ENCODE data around the gene HMGCL. TPM values are rescaled to one million over a fixed set of nuclear protein-coding genes. Genes with fewer than 3 reads are reported as not detected.

The HMGCL gene
- total RNA-seq, 1 donor: 39.8 TPM

DNA sequence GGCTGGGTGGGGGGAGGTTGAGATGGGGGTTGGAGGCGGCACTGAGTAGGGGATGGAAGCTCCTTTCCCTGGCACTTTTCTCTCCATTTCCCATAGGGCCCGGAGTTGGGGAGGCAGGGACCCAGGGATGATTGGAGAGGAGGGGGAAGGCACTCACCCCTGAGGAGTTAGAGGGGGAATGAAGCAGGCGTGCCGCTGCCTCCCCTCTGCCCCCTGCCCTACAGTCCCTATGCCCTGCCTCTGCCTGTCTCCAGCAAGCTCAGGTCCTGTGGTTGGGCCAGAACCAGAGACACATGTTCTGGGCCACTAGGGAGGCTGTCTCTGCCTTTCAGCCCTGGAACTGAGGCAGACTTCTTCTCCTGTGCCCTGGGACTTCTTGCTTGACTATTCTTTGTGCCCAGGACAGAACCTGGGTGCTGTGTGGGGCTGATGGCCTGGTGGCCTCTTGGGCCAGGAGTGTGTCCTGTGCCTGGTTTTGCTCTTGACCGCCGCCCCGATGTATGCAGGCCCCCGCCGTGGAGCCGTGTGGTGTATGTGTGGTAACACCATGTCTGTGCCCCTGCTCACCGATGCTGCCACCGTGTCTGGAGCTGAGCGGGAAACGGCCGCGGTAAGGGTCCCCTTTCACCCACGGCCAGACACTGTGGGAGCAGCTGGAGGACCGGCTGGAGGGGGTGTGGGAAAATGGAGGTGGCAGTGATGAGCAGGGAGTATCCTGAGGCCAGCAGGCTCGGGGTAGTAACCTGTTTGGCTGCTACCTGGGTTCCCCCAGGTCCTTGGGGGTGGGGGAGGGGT, 32.9 kb downstream of the HMGCL start:
- Histone ChIP-seq H3K36me3 (ENCODE audit: insufficient read depth, low read length) (peaks cover 32% of the 10 kb centered on the region), H3K4me2 (ENCODE audit: insufficient read depth, low read length) (peak overlapping the region; percentile 90), H3K4me1 (ENCODE audit: insufficient read depth, low read length) (peaks cover 21% of the 10 kb centered on the region), H2AFZ (ENCODE audit: low read length) (no peak overlapping the region), H3K27me3 (ENCODE audit: insufficient read depth, low read length) (no peaks in the 10 kb centered on the region), H3K9me3 (ENCODE audit: low read depth, low read length) (no peaks in the 10 kb centered on the region), H3K4me3 (ENCODE audit: insufficient read depth, low read length) (peak overlapping the region; percentile 96), H4K20me1 (ENCODE audit: insufficient read depth, low read length) (peaks cover 8% of the 10 kb centered on the region), H3K27ac (ENCODE audit: low read depth, low read length) (peak overlapping the region; percentile 30), H3K79me2 (ENCODE audit: insufficient read depth, low read length) (peaks cover 33% of the 10 kb centered on the region)
- peak; percentile 93 for DNase-seq (ENCODE audit: insufficient read length, low spot score, missing footprints)
- TF ChIP-seq, protein P1, sequence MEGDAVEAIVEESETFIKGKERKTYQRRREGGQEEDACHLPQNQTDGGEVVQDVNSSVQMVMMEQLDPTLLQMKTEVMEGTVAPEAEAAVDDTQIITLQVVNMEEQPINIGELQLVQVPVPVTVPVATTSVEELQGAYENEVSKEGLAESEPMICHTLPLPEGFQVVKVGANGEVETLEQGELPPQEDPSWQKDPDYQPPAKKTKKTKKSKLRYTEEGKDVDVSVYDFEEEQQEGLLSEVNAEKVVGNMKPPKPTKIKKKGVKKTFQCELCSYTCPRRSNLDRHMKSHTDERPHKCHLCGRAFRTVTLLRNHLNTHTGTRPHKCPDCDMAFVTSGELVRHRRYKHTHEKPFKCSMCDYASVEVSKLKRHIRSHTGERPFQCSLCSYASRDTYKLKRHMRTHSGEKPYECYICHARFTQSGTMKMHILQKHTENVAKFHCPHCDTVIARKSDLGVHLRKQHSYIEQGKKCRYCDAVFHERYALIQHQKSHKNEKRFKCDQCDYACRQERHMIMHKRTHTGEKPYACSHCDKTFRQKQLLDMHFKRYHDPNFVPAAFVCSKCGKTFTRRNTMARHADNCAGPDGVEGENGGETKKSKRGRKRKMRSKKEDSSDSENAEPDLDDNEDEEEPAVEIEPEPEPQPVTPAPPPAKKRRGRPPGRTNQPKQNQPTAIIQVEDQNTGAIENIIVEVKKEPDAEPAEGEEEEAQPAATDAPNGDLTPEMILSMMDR (IDR thresholded peaks at IDR 0.05; ENCODE audit: extremely low read depth, low read depth, low read length): no peak

DNA sequence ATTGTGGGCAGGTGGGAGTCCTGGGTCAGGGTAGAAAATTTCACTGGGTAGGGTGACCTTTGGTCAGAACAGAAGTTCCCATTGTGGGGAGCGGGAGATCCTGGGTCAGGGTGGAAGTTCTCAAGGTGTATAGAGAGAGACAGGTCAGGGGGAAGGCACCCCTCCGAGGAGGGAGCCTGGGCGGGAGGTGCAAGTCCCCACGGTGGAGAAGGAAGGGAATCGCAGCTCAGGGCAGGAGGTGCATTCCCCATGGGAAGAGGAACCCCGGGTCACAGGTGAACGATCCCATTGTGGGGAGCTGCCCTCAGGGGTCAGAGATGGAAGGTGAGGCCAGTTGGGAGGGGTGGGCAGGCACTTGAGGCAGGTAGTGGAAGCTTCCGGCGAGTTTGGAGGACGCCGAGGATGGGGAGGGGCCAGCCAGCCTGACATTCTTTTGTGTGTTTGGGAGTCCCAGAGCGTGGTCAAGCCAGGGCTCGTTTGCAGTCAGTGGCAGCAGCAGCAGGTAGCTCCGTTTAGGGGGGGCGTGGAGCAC, 33.6 kb downstream of the HMGCL start:
- Histone ChIP-seq H3K4me2 (ENCODE audit: insufficient read depth, low read length) (peak overlapping the region; percentile 90), H2AFZ (ENCODE audit: low read length) (peak overlapping the region; percentile 47), H3K27ac (ENCODE audit: low read depth, low read length) (peak overlapping the region; percentile 58), H3K27me3 (ENCODE audit: insufficient read depth, low read length) (no peaks in the 10 kb centered on the region), H3K79me2 (ENCODE audit: insufficient read depth, low read length) (peaks cover 35% of the 10 kb centered on the region), H3K36me3 (ENCODE audit: insufficient read depth, low read length) (peaks cover 31% of the 10 kb centered on the region), H3K4me3 (ENCODE audit: insufficient read depth, low read length) (peak overlapping the region; percentile 96), H3K9me3 (ENCODE audit: low read depth, low read length) (no peaks in the 10 kb centered on the region), H3K4me1 (ENCODE audit: insufficient read depth, low read length) (peaks cover 21% of the 10 kb centered on the region), H4K20me1 (ENCODE audit: insufficient read depth, low read length) (peaks cover 8% of the 10 kb centered on the region)
- DNase-seq (ENCODE audit: insufficient read length, low spot score, missing footprints): peak; percentile 94
- TF ChIP-seq, protein P1 (IDR thresholded peaks at IDR 0.05; ENCODE audit: extremely low read depth, low read depth, low read length): no peak

DNA sequence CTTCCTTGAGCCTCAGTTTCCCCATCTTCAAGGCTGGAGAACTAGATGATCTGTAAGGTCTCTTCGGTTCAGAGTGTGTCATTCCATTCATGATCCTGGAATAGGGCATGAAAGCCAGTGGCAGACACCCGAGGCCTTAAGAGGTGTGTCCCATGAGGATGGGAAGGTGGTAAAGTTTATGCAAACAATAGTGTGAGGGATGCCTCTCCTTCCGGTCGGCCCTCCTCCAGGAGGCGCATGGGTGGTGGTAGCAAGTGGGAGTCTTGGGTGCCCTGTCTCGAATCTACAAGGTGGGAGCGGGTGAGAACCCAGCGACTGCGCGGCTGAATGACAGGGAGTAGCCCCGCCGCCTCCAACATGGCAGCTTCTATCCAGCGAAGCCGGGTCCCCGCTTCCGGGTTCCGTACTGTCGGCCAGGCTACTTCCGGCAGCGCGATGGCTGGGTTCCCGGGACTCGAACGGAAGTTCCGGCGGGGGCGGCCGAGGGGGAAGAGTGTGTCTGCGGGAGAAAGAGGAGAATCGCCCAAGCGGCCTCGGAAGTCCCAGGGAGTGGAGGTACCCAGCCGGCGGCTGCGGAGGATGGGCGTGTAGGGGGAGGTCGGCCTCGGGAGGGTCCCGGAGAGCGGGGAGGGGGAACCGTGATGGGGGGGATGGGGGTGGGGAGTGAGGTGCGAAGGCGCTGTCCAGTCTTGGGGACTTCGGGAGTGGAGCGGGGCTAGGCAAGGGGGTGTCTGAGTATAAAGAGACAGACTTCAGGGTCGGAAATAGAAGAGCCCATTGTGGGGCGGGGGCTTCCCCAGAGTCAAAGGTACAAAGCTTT, 34.3 kb downstream of the HMGCL start, which contains the start of gene LYPLA2:
LYPLA2 (plus strand) TSS at position 450 of the 820 bp plus-strand sequence. CDS start 1,538 bp downstream, outside the sequence.
- peaks cover 36% of the 10 kb centered on the region for H3K36me3 ChIP-seq (ENCODE audit: insufficient read depth, low read length)
- H3K9me3 ChIP-seq (ENCODE audit: low read depth, low read length): no peaks in the 10 kb centered on the region
- H2AFZ ChIP-seq (ENCODE audit: low read length): peak within 1 kb of the TSS; percentile 85
- peaks cover 8% of the 10 kb centered on the region for H4K20me1 ChIP-seq (ENCODE audit: insufficient read depth, low read length)
- peak within 1 kb of the TSS; percentile 90 for H3K4me2 ChIP-seq (ENCODE audit: insufficient read depth, low read length)
- peak; percentile 99 for DNase-seq (ENCODE audit: insufficient read length, low spot score, missing footprints)
- peak within 1 kb of the TSS; percentile 96 for H3K4me3 ChIP-seq (ENCODE audit: insufficient read depth, low read length)
- peaks cover 21% of the 10 kb centered on the region for H3K4me1 ChIP-seq (ENCODE audit: insufficient read depth, low read length)
- no peaks in the 10 kb centered on the region for H3K27me3 ChIP-seq (ENCODE audit: insufficient read depth, low read length)
- TF ChIP-seq, protein P1 (IDR thresholded peaks at IDR 0.05; ENCODE audit: extremely low read depth, low read depth, low read length): no peak
- peaks cover 39% of the 10 kb centered on the region for H3K79me2 ChIP-seq (ENCODE audit: insufficient read depth, low read length)
- H3K27ac ChIP-seq (ENCODE audit: low read depth, low read length): peak within 1 kb of the TSS; percentile 73

Data from osteoblast (primary cell).